G401 (cell line): ENCODE results near the gene DNAH9. TPM values are rescaled to one million over a fixed set of nuclear protein-coding genes. Genes with fewer than 3 reads are reported as not detected.

Experiments used
- DNase-seq: peaks from one replicate; pipeline ENCODE4 v3.0.0-alpha.2; 2015; ENCODE audit warnings: low spot score
- in situ Hi-C: cut with HindIII; loops from 2 replicates; pipeline ENCODE4 v1.10.0; 2016; ENCODE audit warnings: low sequenced_read_pairs, mixed read lengths
- total RNA-seq: library from RNA; depleted of rRNA; stranded (reverse); fragments of >200 nt; shearing (Covaris generic); gene quantifications from 2 replicates; pipeline ENCODE4 v1.2.3, GENCODE V29; 2014

DNAH9 gene
- total RNA-seq, 1 experiment from 2014 or later, result not detected

GRCh38 chr17:11583306-11583992 is 14.8 kb upstream of the DNAH9 start:
- in situ Hi-C loops, result no loop called here
- DNase-seq, result no peak

- in situ Hi-C loops, result no loop called here
- DNase-seq, result no peak
Observed at GRCh38 chr17:11589716-11590115, 8.6 kb upstream of the DNAH9 start.

- DNase-seq, result no peak
- in situ Hi-C loops, result no loop called here
Observed at GRCh38 chr17:11601661-11602060, 3.4 kb downstream of the DNAH9 start.

GRCh38 chr17:11608396-11608795 is 10.1 kb downstream of the DNAH9 start:
- in situ Hi-C loops, result no loop called here
- DNase-seq, result peak; percentile 6

GRCh38 chr17:11610999-11611566 is 12.8 kb downstream of the DNAH9 start:
- in situ Hi-C loops, result no loop called here
- DNase-seq, result no peak

- in situ Hi-C loops, result no loop called here
- no peak for DNase-seq
Observed at GRCh38 chr17:11612956-11613355, 14.7 kb downstream of the DNAH9 start.

GRCh38 chr17:11618861-11619566 is 20.7 kb downstream of the DNAH9 start:
- in situ Hi-C loops, result no loop called here

GRCh38 chr17:11622492-11622891 is 24.2 kb downstream of the DNAH9 start:
- in situ Hi-C loops, result no loop called here

More at GRCh38 chr17:11618861-11619566, 20.7 kb downstream of the DNAH9 start:
- DNase-seq, result no peak

GRCh38 chr17:11624976-11625375 is 26.7 kb downstream of the DNAH9 start:
- DNase-seq, result no peak
- in situ Hi-C loops, result no loop called here

More at GRCh38 chr17:11622492-11622891, 24.2 kb downstream of the DNAH9 start:
- DNase-seq, result no peak

GRCh38 chr17:11625878-11626277 is 27.6 kb downstream of the DNAH9 start:
- DNase-seq, result no peak
- in situ Hi-C loops, result no loop called here

- in situ Hi-C loops, result no loop called here
Observed at GRCh38 chr17:11627301-11627940, 29.2 kb downstream of the DNAH9 start.

GRCh38 chr17:11628374-11628773 is 30.1 kb downstream of the DNAH9 start:
- in situ Hi-C loops, result no loop called here
- no peak for DNase-seq

More at GRCh38 chr17:11627301-11627940, 29.2 kb downstream of the DNAH9 start:
- no peak for DNase-seq

- in situ Hi-C loops, result no loop called here
- no peak for DNase-seq
Observed at GRCh38 chr17:11628831-11629230, 30.6 kb downstream of the DNAH9 start.

GRCh38 chr17:11636771-11637170 is 38.5 kb downstream of the DNAH9 start:
- in situ Hi-C loops, result no loop called here
- no peak for DNase-seq

- no peak for DNase-seq
- in situ Hi-C loops, result no loop called here
Observed at GRCh38 chr17:11637796-11638195, 39.5 kb downstream of the DNAH9 start.

GRCh38 chr17:11638700-11639265 is 40.5 kb downstream of the DNAH9 start:
- no peak for DNase-seq
- in situ Hi-C loops, result no loop called here

- DNase-seq, result no peak
- in situ Hi-C loops, result no loop called here
Observed at GRCh38 chr17:11639736-11640462, 41.6 kb downstream of the DNAH9 start.

GRCh38 chr17:11640463-11640814 is 42.2 kb downstream of the DNAH9 start:
- in situ Hi-C loops, result no loop called here
- DNase-seq, result no peak
